Upper lobe of left lung (tissue), 4 donors: Measurements from ENCODE around the gene HNRNPC.

Experiments used
- POLR2AphosphoS5 ChIP-seq, 2 donors: sonication (generic); formaldehyde crosslinking; IDR thresholded peaks; one replicate each; pipeline ENCODE4 v1.5.1; 2017; ENCODE audit warnings: antibody characterized with exemption in 2 of 2
- TF ChIP-seq, protein P1 (sequence below), 6 experiments: fragments of 450-650 bp in 4 of 6; fragments of 200-600 bp in 2 of 6; sonication (generic) in 2 of 6; IDR thresholded peaks; one replicate each; pipeline ENCODE4 v1.5.1; 2016 to 2019; ENCODE audit warnings: antibody characterized with exemption in 6 of 6

DNA sequence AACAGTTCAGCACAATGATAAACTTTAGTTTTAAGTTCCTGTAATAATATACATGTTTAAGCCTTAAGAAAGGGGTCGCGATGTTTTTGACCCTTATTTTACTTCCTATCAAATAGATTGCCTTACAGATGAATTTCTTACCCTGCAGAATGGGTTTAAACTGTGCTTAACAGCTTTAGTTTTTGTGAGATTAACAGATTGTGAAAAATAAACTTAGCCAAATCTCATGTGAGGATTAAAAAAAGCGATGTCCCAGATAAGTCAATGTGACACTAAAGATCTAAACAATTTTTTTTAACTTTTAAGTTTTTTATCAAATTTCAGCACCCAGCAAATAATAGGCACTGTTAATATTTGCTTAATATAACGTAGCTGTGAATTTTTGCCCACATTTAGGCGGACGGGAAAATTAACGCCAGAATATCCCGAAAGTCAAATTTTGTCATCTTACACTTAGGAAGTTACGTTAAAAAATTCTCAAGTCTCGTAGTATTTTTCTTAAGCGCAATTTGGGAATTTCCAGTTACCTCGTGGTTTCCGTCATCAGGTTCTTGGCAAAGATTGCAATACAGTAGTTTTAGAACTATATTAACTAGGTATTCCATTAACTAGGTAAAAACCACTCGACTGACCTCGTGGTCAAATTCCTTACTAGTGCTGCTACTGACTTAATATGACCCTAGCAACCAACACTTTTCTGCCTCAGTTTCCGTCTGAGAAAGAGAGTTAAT lies 1.2 kb downstream of the HNRNPC start:
- TF ChIP-seq, protein P1, sequence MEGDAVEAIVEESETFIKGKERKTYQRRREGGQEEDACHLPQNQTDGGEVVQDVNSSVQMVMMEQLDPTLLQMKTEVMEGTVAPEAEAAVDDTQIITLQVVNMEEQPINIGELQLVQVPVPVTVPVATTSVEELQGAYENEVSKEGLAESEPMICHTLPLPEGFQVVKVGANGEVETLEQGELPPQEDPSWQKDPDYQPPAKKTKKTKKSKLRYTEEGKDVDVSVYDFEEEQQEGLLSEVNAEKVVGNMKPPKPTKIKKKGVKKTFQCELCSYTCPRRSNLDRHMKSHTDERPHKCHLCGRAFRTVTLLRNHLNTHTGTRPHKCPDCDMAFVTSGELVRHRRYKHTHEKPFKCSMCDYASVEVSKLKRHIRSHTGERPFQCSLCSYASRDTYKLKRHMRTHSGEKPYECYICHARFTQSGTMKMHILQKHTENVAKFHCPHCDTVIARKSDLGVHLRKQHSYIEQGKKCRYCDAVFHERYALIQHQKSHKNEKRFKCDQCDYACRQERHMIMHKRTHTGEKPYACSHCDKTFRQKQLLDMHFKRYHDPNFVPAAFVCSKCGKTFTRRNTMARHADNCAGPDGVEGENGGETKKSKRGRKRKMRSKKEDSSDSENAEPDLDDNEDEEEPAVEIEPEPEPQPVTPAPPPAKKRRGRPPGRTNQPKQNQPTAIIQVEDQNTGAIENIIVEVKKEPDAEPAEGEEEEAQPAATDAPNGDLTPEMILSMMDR (IDR thresholded peaks at IDR 0.05) = no peak
- TF ChIP-seq POLR2AphosphoS5 (IDR thresholded peaks at IDR 0.05) = no peak
